IMR-90 (cell line): ENCODE measurements around the gene CTSL. TPM values are rescaled to one million over a fixed set of nuclear protein-coding genes. Genes with fewer than 3 reads are reported as not detected.

ENCODE experiments used
- ATAC-seq: fragments of 200-7000 bp; cut with Tn5 transposase; 2 replicates; pipeline ENCODE4 v1.9.1; 2020; ENCODE audit warnings: low read depth, mild to moderate bottlenecking, moderate library complexity
- BruUV-seq: library from RNA; stranded (reverse); fragments of 400-500 nt; replicated peaks from 2 replicates; lab custom pipeline; 2021; lab: Mats Ljungman, UMichigan
- CTCF ChIA-PET: fragments of 300-600 bp; formaldehyde crosslinking; extraction: SDS; loops from one replicate; lab custom pipeline; 2021; ENCODE audit warnings: antibody characterized with exemption; lab: Yijun Ruan, JAX
- POLR2A ChIA-PET: fragments of 300-600 bp; sonication (Branson Sonifier 250); formaldehyde crosslinking; loops from one replicate; lab custom pipeline; 2022; ENCODE audit warnings: antibody characterized with exemption; ENCODE audit not compliant: unreplicated experiment; lab: Charles Lee
- DNase-seq: peaks from one replicate; pipeline ENCODE4 v3.0.0; 2013
- H2AFZ ChIP-seq: replicated peaks from 2 replicates; pipeline ENCODE3; 2013; ENCODE audit warnings: low read length, mild to moderate bottlenecking; ENCODE audit not compliant: poor library complexity
- H2AK5ac ChIP-seq: 2 replicates; pipeline ENCODE4 v1.6.1; 2013; ENCODE audit warnings: low read depth, low read length, inconsistent platforms
- H2AK9ac ChIP-seq: replicated peaks from 2 replicates; pipeline ENCODE3; 2013; ENCODE audit warnings: mild to moderate bottlenecking, low read depth, low read length, moderate library complexity; ENCODE audit not compliant: poor library complexity
- H2BK120ac ChIP-seq: 2 replicates; pipeline ENCODE4 v1.6.1; 2013; ENCODE audit warnings: low read depth, low read length, inconsistent platforms
- H2BK15ac ChIP-seq: 3 replicates; pipeline ENCODE4 v1.6.1; 2013; ENCODE audit warnings: low read depth, low read length, inconsistent platforms
- H2BK20ac ChIP-seq: 2 replicates; pipeline ENCODE4 v1.6.1; 2013; ENCODE audit warnings: low read depth, mild to moderate bottlenecking, inconsistent platforms, low read length, moderate library complexity
- H2BK5ac ChIP-seq: 2 replicates; pipeline ENCODE4 v1.6.1; 2013; ENCODE audit warnings: mild to moderate bottlenecking, low read depth, low read length, inconsistent platforms; ENCODE audit not compliant: poor library complexity, severe bottlenecking
- H3K14ac ChIP-seq: replicated peaks from 2 replicates; pipeline ENCODE4 v1.6.1; 2013; ENCODE audit warnings: low read depth, low read length, inconsistent platforms
- H3K18ac ChIP-seq: 2 replicates; pipeline ENCODE4 v1.6.1; 2013; ENCODE audit warnings: low read depth, low read length, control low read depth
- H3K23ac ChIP-seq: 2 replicates; pipeline ENCODE4 v1.6.1; 2013; ENCODE audit warnings: low read depth, low read length, inconsistent platforms
- H3K27ac ChIP-seq: 2 replicates; pipeline ENCODE4 v1.5.1; 2013; ENCODE audit warnings: mild to moderate bottlenecking, control low read depth, low read length; ENCODE audit not compliant: insufficient read depth
- H3K27me3 ChIP-seq: 2 replicates; pipeline ENCODE4 v1.6.1; 2013; ENCODE audit warnings: low read length; ENCODE audit not compliant: control insufficient read depth, insufficient read depth
- H3K36me3 ChIP-seq: 2 replicates; pipeline ENCODE4 v1.6.1; 2013; ENCODE audit warnings: low read length, mixed read lengths; ENCODE audit not compliant: control insufficient read depth, insufficient read depth
- H3K4ac ChIP-seq: 2 replicates; pipeline ENCODE4 v1.6.1; 2013; ENCODE audit warnings: low read depth, low read length, inconsistent platforms
- H3K4me1 ChIP-seq: 2 replicates; pipeline ENCODE4 v1.6.1; 2013; ENCODE audit warnings: low read length, mixed read lengths; ENCODE audit not compliant: control insufficient read depth, insufficient read depth
- H3K4me2 ChIP-seq: 2 replicates; pipeline ENCODE4 v1.6.1; 2013; ENCODE audit warnings: low read depth, mild to moderate bottlenecking, control low read depth, low read length, moderate library complexity
- H3K4me3 ChIP-seq: 2 replicates; pipeline ENCODE4 v1.5.1; 2013; ENCODE audit warnings: low read depth, mild to moderate bottlenecking, control low read depth, low read length, moderate library complexity; ENCODE audit not compliant: insufficient read depth
- H3K56ac ChIP-seq: 2 replicates; pipeline ENCODE4 v1.6.1; 2013; ENCODE audit warnings: low read length, inconsistent platforms; ENCODE audit not compliant: insufficient read depth; ENCODE audit errors: extremely low read depth
- H3K79me1 ChIP-seq, 2 experiments: 2 replicates each; pipeline ENCODE4 v1.6.1; 2013; ENCODE audit warnings: low read length in 2 of 2, inconsistent platforms in 1 of 2, low read depth in 1 of 2
- H3K9ac ChIP-seq: 2 replicates; pipeline ENCODE4 v1.6.1; 2013; ENCODE audit warnings: low read depth, low read length, control low read depth
- H3K9me1 ChIP-seq: 2 replicates; pipeline ENCODE4 v1.6.1; 2013; ENCODE audit warnings: low read length, inconsistent platforms; ENCODE audit not compliant: insufficient read depth
- H3K9me3 ChIP-seq: 2 replicates; pipeline ENCODE4 v1.6.1; 2013; ENCODE audit warnings: low read length; ENCODE audit not compliant: control insufficient read depth, insufficient read depth
- H4K20me1 ChIP-seq: 2 replicates; pipeline ENCODE4 v1.6.1; 2013; ENCODE audit warnings: low read length, inconsistent platforms; ENCODE audit not compliant: insufficient read depth
- H4K5ac ChIP-seq: 2 replicates; pipeline ENCODE4 v1.6.1; 2013; ENCODE audit warnings: mild to moderate bottlenecking, low read depth, low read length, control low read depth
- H4K8ac ChIP-seq, 2 experiments: 2 replicates each; pipeline ENCODE4 v1.6.1; 2013; ENCODE audit warnings: low read depth in 2 of 2, low read length in 2 of 2, control low read depth in 1 of 2, inconsistent platforms in 1 of 2
- H4K91ac ChIP-seq: 2 replicates; pipeline ENCODE4 v1.6.1; 2013; ENCODE audit warnings: low read depth, low read length, inconsistent platforms; ENCODE audit not compliant: insufficient read depth
- CTCF ChIP-seq: conservative IDR thresholded peaks from 2 replicates; pipeline ENCODE4 v1.5.1; 2012; ENCODE audit warnings: mild to moderate bottlenecking, low read depth, low read length, improper control_type of control experiment
- MAFK ChIP-seq: IDR thresholded peaks from 2 replicates; pipeline ENCODE4 v1.6.1; 2012; ENCODE audit warnings: low read depth, low read length, improper control_type of control experiment
- MAZ ChIP-seq: IDR thresholded peaks from 2 replicates; pipeline ENCODE4 v1.6.1; 2012; ENCODE audit warnings: low read depth, mild to moderate bottlenecking, low read length, improper control_type of control experiment, moderate library complexity, borderline replicate concordance
- NFE2L2 ChIP-seq: fragments of 150-350 bp; IDR thresholded peaks from 2 replicates; pipeline ENCODE4 v1.6.1; 2016; ENCODE audit warnings: low read depth, mild to moderate bottlenecking, low read length
- RAD21 ChIP-seq: IDR thresholded peaks from 2 replicates; pipeline ENCODE4 v1.6.1; 2012; ENCODE audit warnings: low read length, improper control_type of control experiment
- SMC3 ChIP-seq: fragments of 150-350 bp; IDR thresholded peaks from 2 replicates; pipeline ENCODE4 v1.6.1; 2016; ENCODE audit warnings: low read depth, mild to moderate bottlenecking, antibody characterized with exemption, low read length, moderate library complexity
- WGBS, 2 experiments: methylation state at CpG; one replicate each; pipeline versions ENCODE4 v1.1.5 to v1.1.7; 2013; ENCODE audit warnings: missing lambda C conversion rate in 2 of 2; ENCODE audit not compliant: insufficient read length in 1 of 2; ENCODE audit errors: extremely low coverage in 2 of 2; 5-methylcytosine and 5-hydroxymethylcytosine counted together
- dilution Hi-C: fragments of 300-500 bp; cut with HindIII; formaldehyde crosslinking; loops from one replicate; pipeline ENCODE4 v1.14.3; 2018; ENCODE audit warnings: low sequenced_read_pairs; ENCODE audit not compliant: unreplicated experiment
- in situ Hi-C: fragments of 300-500 bp; cut with MboI; formaldehyde crosslinking; loops from 3 replicates; pipeline ENCODE4 v1.14.3; 2019; ENCODE audit warnings: low sequenced_read_pairs, inconsistent platforms, mixed read lengths
- intact Hi-C: fragments of 100-400 bp; cut with micrococcal nuclease; formaldehyde crosslinking; loops from 2 replicates; pipeline ENCODE4 v1.10.0; 2022
- polyA plus RNA-seq, 3 experiments: library from polyadenylated mRNA; depleted of rRNA; stranded (reverse); fragments of >200 nt; gene quantifications; 2 replicates each; pipeline ENCODE4 v1.2.3, GENCODE V29; 2012; ENCODE audit warnings: low replicate concordance in 1 of 3
- total RNA-seq: library from RNA; depleted of rRNA; stranded (reverse); fragments of >200 nt; gene quantifications from 2 replicates; pipeline ENCODE4 v1.2.3, GENCODE V29; 2012

CTSL gene
- total and polyA plus RNA-seq, 2 of the 4 experiments (the other 2 are of a cell fraction) = 57.0 to 112 TPM

- no peak for TF ChIP-seq MAFK
- TF ChIP-seq MAZ = no peak
Observed at GRCh38 chr9:87683751-87684626, 41.9 kb upstream of the CTSL start (continued).

GRCh38 chr9:87684627-87685219 lies 41.2 kb upstream of the CTSL start:
- Histone ChIP-seq H2AFZ (peak overlapping the region; percentile 47), H3K79me1 (no peaks in the 10 kb centered on the region), H3K56ac (no peak overlapping the region), H3K9me1 (no peaks in the 10 kb centered on the region), H2BK5ac (no peak overlapping the region), H3K14ac (no peak overlapping the region), H3K27me3 (peaks cover 2% of the 10 kb centered on the region), H4K91ac (no peak overlapping the region), H3K9me3 (no peaks in the 10 kb centered on the region), H3K18ac (no peak overlapping the region), H2BK15ac (no peak overlapping the region), H3K4me2 (no peak overlapping the region), H2AK5ac (no peak overlapping the region), H2BK20ac (no peak overlapping the region), H3K9ac (no peak overlapping the region), H4K5ac (no peak overlapping the region), H2BK120ac (no peak overlapping the region), H3K23ac (no peak overlapping the region), H4K8ac (no peak overlapping the region), H3K4me3 (no peak overlapping the region), H3K4ac (no peak overlapping the region), H4K20me1 (no peaks in the 10 kb centered on the region), H2AK9ac (no peak overlapping the region), H3K4me1 (peaks cover 4% of the 10 kb centered on the region), H3K36me3 (no peaks in the 10 kb centered on the region), H3K27ac (no peak overlapping the region)
- peak; percentile 84 for TF ChIP-seq SMC3
- TF ChIP-seq RAD21 = peak; percentile 68
- TF ChIP-seq CTCF = peak; percentile 70
- TF ChIP-seq NFE2L2 = no peak
- BruUV-seq = no TSS peak
- 20% methylated on average over 6 of the region's 11 CpGs; no CpG with 5 or more reads in 1 of the 2 experiments for WGBS, 2 experiments
- intact Hi-C loops (loop anchor here (1.0 to 2.0 kb wide), 2 partner anchors 40 to 129 kb away; no protein-coding TSS in a partner anchor), dilution Hi-C loops (no loop called here), in situ Hi-C loops (loop anchor here (25.0 kb wide), 2 partner anchors 353 to 1328 kb away; no protein-coding TSS in a partner anchor)
- ATAC-seq = peak; percentile 40; the same call in 1 of the 2 replicates
- peak; percentile 24 for DNase-seq
- ChIA-PET POLR2A (no interaction called here), CTCF (interaction anchor here (0.7 to 2.4 kb wide), 10 partner anchors 11 to 337 kb away, joined by 3 to 13 read pairs (median 6); no protein-coding TSS in a partner anchor)
